A673 (cell line): ENCODE results near the gene KCNJ18.
"Not testable (repeated sequence)": the region's sequence is repeated elsewhere in the genome, so short reads cannot be mapped to it uniquely, and the experiment has no call there.

ENCODE experiments used
- EZH2 ChIP-seq: fragments of 200-600 bp; sonication (generic); IDR thresholded peaks from 2 replicates; pipeline ENCODE4 v1.6.1; 2017; ENCODE audit warnings: borderline replicate concordance, low read depth, mild to moderate bottlenecking, mixed read lengths, antibody characterized with exemption, low read length; ENCODE audit not compliant: poor library complexity, severe bottlenecking
- TF ChIP-seq, protein P1 (sequence below): fragments of 300-800, 200-600 bp; sonication (generic); conservative IDR thresholded peaks from 2 replicates; pipeline ENCODE4 v1.5.1; 2017; ENCODE audit warnings: low read depth, mild to moderate bottlenecking, antibody characterized with exemption, low read length, moderate library complexity, mixed read lengths

DNA sequence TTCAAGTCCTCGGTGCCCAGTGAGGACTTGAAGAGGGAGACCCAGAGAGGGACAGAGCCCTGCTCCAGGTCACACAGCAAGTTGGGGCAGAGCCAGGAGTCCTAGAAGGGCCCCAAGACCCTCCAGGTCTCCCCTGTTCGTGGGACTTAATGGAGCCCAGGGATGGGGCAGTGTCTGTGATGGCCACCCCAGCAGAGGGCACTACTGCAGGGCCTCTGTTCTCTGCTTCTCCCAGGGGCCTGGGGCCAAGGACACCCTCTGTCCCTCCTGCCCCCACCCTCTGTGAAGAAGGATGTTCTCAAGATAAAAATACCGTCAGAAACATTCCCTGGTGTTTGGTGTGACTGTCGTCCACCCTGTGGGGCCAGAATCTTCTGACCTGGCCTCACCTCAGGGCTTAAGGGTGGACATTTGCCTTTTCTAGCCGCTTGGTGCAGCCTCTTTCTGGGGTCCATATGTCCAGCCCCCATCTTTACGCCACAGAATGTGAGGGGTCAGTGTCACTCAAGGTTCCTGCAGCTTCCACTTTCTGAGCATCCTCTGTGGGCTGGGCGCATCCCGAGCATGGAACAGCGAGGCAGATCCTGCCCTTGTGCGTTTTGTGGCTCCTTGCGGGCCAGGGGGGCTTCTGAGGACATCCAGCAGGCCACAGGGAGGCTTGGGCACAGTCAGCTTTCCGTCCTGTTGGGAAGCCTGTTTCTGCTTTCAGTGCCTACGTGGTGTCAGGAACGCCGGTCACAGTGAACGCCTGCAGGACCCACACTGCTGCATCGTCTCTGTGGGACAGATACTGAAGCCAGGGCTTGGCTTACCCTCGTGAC lies at the start of gene KCNJ18:
- TF ChIP-seq, protein P1, sequence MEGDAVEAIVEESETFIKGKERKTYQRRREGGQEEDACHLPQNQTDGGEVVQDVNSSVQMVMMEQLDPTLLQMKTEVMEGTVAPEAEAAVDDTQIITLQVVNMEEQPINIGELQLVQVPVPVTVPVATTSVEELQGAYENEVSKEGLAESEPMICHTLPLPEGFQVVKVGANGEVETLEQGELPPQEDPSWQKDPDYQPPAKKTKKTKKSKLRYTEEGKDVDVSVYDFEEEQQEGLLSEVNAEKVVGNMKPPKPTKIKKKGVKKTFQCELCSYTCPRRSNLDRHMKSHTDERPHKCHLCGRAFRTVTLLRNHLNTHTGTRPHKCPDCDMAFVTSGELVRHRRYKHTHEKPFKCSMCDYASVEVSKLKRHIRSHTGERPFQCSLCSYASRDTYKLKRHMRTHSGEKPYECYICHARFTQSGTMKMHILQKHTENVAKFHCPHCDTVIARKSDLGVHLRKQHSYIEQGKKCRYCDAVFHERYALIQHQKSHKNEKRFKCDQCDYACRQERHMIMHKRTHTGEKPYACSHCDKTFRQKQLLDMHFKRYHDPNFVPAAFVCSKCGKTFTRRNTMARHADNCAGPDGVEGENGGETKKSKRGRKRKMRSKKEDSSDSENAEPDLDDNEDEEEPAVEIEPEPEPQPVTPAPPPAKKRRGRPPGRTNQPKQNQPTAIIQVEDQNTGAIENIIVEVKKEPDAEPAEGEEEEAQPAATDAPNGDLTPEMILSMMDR = not testable (repeated sequence)
- TF ChIP-seq EZH2 = not testable (repeated sequence)
